Ovary (tissue), 3 donors: Measurements from ENCODE around the gene GFM2.

ENCODE experiments used
- CTCF ChIP-seq, 3 donors: fragments of 450-650 bp in 2 of 3; fragments of 200-600 bp in 1 of 3; IDR thresholded peaks; one replicate each; pipeline versions ENCODE4 v1.5.1 to v1.8.0; 2016 to 2022; ENCODE audit warnings: antibody characterized with exemption in 3 of 3, mild to moderate bottlenecking in 1 of 3
- POLR2A ChIP-seq: fragments of 450-650 bp; IDR thresholded peaks from one replicate; pipeline ENCODE4 v1.6.1; 2017; ENCODE audit warnings: antibody characterized with exemption, mild to moderate bottlenecking, moderate library complexity
- donor health status: DM: no; HTN: no; CAD: no.

- TF ChIP-seq POLR2A = no peak
- TF ChIP-seq CTCF (IDR thresholded peaks at IDR 0.05) = no peak
These were observed 44.0 kb upstream of the GFM2 start for GRCh38 chr5:74810915-74811314.
